Activated T-helper 1 cell treated with Interleukin-2 at 50 U/mL for 16 hours (primary cell): Measurements from ENCODE around the gene CACNA1C.
"Not testable (repeated sequence)": the region's sequence is repeated elsewhere in the genome, so short reads cannot be mapped to it uniquely, and the experiment has no call there.

Experiments used
- DNase-seq: peaks from one replicate; pipeline ENCODE4 v3.0.0-alpha.2; 2020; ENCODE audit warnings: low read depth

The CACNA1C gene

DNA sequence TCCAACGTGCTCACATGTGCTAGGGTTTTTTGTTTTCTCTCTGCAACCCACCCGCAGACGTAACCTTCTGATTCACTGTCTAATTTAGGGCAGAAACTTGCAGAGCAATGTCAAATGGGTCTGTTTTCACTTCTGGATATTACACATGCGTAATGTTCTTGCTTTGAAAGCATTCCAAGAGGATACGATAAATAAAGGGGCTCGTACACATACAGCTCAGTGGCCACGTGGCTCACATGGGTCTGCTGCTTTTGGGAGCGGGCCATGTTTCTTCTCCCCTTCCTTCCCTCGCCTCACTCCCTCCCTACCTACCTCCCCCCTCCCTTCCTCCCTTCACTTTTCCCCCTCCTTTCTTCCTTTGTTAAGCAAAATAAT lies 23.4 kb downstream of the CACNA1C start:
- no peak for DNase-seq

DNA sequence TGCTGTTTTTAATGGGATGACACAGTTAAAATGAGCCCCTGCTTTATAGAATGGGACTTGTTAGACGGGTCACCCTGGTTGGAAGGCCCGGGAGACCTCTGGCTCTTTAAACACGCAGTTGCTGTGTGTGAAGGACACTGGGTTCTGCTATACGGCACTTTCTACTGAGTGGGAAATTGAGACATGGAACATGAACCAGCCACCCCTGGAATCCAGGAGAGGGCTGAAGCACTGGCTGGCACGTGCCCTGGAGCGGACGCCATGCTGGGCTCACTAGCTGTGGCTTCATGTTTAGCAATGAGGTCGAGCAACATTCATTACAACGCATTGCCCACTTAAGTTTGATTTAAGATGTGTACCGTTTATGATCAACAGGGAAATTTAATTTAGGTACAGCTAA lies 23.9 kb downstream of the CACNA1C start:
- DNase-seq: no peak

GRCh38 chr12:2080604-2081003 lies 27.8 kb downstream of the CACNA1C start:
- no peak for DNase-seq

GRCh38 chr12:2082321-2082720 lies 29.5 kb downstream of the CACNA1C start:
- no peak for DNase-seq

GRCh38 chr12:2083008-2083407 lies 30.2 kb downstream of the CACNA1C start:
- no peak for DNase-seq

- no peak for DNase-seq
Measured at GRCh38 chr12:2083561-2083960, 30.8 kb downstream of the CACNA1C start.

DNA sequence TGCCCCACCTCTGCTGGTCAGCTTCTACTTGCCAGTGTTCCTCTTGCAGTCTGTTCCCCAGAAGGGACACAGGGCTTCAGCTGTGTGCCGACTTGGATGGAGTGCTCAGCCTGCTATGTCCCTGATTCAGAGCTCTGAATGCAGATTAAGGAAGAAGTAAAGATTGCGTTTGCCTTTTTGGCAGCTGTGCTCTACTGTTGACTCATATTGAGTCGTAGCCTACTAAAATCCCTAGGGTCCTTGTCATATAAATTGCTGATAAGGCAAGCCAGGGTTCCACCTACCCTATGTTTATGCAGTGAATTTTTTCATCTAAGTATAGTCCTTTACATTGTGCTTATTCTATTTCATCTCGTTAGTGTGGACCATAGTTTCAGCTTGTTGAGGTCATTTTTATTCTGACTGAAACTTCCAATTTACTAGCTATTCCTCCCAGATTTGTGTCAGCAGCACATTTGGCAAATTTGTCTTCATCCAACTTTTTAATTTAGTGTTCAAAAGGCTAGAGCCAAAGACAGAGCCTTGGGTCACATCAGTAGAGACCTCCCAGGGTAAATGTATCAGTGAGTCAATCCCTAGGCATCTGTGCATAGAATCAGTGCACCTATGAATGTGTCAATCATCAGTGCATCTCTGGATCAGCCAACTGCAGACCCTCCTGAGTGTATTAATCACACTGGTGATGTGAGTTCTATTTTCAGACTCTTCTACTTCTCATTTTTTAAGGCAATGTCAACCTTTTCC lies 31.9 kb downstream of the CACNA1C start:
- DNase-seq: no peak

- DNase-seq: no peak
Measured at GRCh38 chr12:2092354-2092753, 39.6 kb downstream of the CACNA1C start.

GRCh38 chr12:2092890-2093289 lies 40.1 kb downstream of the CACNA1C start:
- DNase-seq: no peak

GRCh38 chr12:2094597-2094996 lies 41.8 kb downstream of the CACNA1C start:
- no peak for DNase-seq

GRCh38 chr12:2095878-2096277 lies 43.1 kb downstream of the CACNA1C start:
- DNase-seq: no peak

DNA sequence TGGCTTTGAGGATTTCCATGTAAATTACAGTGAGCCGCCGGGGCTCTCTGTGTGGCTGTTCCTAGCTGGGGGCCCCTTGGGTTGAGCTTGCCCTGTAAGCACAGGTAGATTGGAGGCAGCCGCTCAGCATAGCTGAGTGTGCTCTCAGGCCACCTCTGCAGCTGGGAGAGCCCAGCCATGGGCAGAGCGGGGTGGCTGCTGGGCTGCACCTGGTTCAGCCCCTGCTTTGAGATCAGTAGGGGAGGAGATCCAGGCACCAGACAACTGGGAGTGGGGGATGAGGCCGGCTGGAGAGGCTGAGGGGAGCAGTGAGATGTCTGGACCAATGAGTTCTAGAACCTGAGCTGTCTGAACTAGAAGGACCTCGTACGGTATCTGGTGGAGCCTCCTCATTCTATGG lies 44.8 kb downstream of the CACNA1C start:
- no peak for DNase-seq

- no peak for DNase-seq
Measured at GRCh38 chr12:2098852-2099251, 46.1 kb downstream of the CACNA1C start.

DNA sequence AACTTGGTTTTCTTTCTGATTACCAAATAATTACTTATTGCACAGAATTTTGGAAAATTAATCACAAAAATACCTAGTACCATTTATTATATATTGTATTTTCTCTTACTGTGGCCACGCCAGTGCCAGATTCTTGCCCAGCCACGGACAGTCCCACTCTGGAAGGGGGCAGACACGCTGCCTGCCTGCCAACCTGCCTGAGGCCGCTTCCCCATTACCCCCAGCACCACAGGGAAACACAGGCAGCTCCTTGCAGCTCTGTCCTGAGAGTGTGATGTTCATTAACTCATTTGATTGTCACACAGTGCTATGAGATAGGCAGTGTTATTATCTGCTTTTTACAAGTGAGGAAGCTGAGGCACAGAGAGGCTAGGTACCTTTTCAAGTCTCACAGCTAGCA lies 46.8 kb downstream of the CACNA1C start:
- no peak for DNase-seq

- no peak for DNase-seq
Measured at GRCh38 chr12:2101359-2101758, 48.6 kb downstream of the CACNA1C start.

DNA sequence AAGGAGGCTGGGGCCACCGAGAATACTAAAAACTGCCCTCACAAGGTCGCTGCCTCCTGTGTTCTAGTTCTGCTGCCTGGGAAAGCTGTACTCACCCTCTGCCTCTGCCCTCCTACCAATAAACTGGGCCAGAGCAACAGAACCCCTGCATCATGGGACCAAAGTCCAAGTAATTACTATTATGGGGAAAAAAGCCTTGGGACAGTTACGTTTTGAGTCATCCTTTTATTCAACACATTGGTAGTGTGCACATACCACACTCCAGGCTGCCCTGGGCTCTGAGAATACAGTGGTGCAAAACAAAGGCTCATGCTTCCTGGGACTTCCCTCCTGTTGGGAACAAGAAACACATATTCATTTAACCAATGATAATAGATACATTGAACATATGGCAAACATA lies 49.0 kb downstream of the CACNA1C start:
- DNase-seq: no peak

- not testable (repeated sequence) for DNase-seq
Measured at GRCh38 chr12:2102736-2103135, 49.9 kb downstream of the CACNA1C start.

DNA sequence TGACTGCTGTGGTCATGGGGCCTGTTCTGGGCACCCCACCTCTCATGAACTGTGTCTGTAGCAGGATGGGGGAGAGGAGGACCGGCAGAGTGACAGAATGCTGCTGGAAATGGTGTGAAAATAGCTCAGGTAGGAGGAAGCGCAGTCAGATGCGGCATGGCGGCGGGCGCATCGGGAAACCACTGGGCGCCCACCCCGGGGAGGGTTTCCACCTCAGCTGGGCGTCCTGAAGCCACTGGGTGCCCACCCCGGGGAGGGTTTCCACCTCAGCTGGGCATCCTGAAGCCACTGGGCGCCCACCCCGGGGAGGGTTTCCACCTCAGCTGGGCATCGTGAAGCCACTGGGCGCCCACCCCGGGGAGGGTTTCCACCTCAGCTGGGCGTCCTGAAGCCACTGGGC lies 52.6 kb downstream of the CACNA1C start:
- DNase-seq: not testable (repeated sequence)

GRCh38 chr12:2108166-2108565 lies 55.4 kb downstream of the CACNA1C start:
- DNase-seq: no peak

- no peak for DNase-seq
Measured at GRCh38 chr12:2108975-2109671, 56.3 kb downstream of the CACNA1C start.

DNA sequence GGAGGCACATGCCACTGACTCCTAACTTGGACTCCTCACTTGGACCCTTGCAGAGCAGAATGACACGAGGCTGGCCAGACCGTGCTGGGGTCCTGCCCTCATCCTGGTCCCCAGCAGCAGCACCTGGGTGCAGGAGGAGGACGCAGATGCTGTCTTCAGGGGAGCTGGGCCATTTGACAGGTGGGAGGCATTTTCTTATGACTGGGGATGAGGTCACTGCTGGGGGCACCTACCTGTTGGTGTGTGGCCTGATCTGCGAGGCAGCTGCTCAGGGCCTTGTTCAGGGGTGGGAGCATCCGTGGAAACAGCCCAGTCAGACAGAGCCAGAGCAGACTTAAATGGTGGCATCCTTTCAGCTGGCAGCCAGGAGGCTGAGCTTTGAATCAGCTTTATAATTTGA lies 57.3 kb downstream of the CACNA1C start:
- DNase-seq: no peak

GRCh38 chr12:2110849-2111566 lies 58.2 kb downstream of the CACNA1C start:
- DNase-seq: no peak

- DNase-seq: no peak
Measured at GRCh38 chr12:2111826-2112225, 59.0 kb downstream of the CACNA1C start.
